ENCODE results near the gene GRXCR1.

Gene GRXCR1

DNA sequence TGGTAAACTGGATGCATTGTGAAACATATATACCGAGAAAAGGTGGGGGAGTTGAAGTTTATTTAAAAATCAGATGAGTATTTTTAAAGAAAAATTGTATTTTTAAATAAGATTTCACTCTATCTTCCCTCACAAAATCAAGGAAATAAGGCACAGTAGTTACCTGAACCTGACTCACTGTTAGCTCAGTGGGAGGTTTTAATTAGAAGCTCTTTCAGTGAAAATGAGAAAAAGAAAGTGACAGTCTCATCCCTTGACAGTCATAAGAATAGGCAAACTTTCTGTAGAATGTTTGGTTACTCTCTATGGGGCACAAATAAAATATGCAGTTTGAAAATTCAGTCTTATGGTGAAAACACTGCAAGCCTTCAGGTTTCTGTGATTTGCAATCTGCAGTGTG is 49.7 kb downstream of the GRXCR1 start:
- DNase-seq: no peak

DNA sequence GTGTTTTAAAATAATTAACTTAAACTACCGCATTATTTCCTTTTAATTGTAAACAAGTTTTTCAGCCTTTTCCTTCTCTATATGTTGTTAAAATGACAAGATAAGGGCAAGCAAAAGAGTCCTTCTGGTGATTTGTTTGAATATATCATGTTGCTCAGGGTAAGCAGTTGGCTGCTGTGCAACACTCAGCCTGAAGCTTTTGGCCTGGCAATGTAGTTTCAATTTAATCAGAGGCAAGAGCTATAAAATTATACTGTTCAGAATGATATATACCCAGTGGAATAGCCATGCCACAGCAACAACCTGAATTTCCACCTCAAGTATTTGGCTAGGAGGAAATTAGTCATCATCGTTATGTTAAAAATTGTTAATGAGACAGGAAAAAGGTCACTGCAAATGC is 53.4 kb downstream of the GRXCR1 start:
- DNase-seq: no peak

DNA sequence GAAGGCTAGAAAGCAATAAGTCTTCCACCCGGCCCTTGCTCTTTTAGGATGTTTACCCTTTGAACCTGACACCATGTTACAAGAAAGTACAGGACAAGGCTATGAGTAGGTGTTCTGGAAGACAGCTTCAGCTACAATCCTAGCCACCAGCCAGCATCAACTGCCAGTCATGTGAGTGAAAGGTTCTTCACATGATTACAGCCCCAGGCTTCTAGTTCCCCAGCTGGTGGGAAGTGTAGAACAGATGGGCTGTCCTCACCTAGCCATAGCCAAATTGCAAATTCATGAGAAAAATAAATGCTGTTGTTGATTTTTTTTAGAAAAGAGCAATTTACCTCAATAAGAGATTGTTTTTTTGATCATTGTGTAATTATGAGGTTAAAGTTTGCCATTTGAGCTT is 60.8 kb downstream of the GRXCR1 start:
- no peak for DNase-seq

DNA sequence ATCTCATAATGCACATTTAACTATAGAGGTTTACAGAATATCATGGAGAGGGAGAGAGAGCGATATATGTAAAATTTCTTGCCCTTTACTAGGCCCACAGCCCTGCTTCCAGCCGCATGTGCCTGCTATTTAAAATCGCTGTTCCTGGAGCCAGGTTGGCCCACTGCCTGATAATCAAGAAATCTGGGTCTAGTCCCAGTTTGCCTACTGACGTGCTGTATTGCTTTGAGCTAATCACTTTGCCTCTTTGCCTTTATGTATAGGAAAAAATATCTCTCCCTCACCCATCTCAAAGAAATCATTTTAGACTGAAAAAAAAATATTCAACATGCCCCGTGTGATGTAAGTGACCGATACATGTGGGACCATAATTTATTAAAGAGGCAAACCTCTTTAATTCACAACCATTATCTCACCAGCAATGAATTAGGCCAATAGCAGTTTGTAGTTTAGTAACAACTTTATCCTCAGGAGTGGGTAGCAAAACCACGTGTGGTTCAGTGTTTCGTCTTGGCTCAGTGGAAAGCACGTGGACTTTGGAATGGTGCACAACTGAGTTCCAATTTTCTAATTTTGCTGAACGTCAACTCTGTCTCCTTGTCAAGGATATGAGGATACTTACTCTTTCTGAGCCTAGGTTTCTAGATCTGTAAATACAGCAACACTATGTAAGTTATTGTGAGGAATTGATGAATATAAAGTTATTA is 62.6 kb downstream of the GRXCR1 start:
- no peak for DNase-seq

DNA sequence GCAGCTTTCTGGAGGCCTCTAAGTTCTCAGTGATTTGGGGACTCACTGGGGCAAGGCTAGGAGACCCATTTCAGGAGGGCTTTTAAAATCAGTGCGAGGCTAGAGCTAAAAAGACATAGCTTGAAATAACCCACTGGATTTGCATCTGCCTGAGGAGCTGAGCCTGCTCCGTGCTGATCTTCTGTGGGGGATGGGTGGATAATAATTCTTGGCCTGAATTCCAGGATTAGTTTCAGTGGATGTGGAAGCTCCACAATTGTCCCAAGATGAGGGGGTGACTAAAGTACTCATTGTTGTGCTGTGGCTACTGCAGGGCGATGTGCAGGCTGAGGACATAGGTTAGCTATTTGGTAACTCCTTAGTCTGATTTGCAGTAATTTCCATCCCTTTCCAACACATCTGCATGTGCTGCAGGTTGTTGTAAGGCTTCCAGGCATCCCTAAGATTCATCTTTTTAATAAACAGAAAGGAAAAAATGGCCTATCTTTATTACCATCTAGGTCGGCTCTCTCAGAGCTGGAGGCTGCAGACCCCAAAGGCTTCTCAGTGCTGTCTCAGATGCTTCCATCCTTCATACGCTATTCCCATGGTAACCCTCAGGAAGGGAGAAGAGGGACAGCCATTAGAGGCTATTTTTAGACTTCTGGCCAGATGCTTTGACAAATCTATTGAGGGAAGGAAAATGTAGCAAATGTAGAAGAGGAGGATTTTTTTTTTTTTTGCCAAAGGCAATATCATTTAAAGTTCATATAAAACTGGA is 63.4 kb downstream of the GRXCR1 start:
- no peak for DNase-seq

DNA sequence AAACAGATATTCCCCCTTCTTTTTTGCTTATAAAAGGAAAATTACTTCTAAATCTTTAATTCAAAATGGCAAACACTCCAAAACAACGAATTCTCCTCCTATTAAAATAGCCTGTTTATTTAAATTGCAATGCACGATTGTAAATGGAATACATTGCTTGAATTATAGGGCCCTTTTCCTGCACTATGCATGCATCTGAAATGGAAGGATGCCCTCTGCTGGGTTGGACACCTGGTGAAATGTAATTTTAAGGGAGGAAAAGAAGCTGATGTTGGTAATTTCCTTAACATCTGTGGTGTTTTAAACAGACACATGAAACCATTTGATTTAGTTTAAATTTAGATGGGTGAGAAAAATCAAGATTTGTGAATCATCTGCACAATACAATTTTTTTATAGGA is 72.8 kb downstream of the GRXCR1 start:
- no peak for DNase-seq

DNA sequence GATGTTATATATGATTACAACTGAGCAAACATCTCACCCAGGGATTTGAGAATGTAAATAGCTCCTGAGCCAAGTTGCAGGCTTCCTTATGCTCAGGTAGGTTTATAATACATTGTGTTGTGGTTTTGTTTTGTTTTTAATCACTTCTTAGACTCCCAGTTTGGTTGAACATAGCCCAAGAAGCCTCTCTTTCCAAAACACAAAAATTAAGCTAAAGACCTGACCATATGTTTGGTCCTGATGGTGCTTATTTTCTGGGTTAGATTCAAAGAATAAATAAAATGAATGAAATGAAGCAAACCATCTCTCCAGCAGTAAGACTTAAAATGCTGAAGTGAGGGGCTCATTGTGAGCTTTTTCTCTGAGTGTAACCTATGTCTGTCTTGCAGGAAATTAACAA is 93.5 kb downstream of the GRXCR1 start:
- no peak for DNase-seq

DNA sequence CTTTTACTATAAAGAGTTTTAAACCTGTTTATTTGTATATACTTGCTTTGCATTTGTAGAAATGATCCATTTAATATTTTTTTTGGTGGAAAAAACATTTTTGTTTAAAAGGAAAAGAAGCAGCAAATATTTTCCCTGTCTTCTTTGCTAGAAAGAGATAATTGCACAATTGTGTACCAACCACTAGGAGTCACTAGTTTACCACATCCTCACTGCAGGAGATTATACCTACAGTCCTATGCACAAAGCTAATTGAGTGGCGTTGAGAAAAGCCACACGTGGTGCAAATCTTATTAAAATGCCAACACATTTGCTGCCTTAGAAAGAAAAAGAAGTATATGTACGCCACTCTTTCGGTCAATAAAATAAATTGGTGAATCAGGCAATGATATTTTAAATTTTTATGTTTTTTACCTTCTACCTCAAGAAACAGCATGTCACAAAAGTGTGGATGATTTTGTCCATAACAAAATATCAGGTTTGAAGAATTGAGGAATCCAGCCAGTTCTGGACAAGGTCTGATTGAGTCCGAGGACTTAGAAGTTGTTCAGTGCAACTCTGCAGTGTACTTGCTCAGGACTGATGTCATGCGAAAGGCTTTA is 102.9 kb downstream of the GRXCR1 start:
- no peak for DNase-seq

DNA sequence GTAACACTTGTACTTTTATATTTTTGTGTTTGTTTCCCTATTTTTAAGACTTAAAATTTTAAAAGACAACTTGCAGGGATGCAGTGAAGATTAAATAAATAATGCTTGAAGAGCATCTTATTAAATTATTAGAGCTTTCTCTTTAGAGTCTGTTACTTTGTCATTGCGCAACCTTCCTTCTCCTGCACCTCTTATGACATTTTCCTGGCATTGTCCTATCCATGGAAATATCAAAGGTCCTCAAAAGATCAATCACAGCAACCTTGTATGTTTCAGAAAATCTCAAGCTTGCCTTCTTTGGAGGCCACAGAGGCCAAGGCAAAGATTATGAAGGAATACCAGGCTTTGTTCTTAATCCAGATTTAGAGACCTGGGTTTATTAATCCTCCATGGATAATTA is 116.3 kb downstream of the GRXCR1 start:
- no peak for DNase-seq

DNA sequence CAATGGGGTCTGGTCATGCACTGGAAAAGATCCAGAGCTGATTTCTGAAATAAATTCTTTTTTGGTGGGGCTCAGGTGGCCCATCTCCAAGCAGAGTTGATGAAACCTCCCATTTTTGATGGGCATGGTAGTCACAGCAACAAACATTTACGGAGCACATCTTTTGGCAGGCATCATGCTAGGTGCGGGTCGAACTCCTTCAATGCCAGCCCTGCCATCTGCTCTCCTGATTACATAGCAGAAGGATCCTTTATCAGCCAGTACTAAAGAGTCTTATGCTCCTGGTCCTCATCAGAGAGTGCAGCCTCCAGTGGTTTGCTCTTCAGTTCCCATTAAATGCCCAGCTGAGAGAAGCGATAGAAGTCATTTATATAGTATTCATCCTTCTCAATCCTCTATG is 121.7 kb downstream of the GRXCR1 start:
- DNase-seq: no peak

DNA sequence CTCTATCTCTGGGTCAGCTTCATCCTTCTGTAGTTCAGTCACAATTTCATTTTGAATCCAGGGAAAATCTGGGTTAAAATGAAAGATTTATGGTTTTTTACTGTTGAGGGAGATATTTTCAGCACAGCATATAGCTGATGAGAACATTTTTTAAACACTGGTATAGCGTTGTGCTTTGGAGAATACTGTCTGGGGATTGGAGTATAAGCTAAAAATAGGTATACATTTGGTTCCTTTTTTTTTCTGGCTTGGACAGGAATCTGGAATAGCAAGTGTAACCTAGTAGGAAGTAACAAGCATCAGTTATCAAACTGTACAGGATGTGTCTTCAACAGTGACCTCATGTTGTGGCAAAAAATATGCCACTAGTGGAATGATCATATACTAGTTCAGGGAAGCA is 149.1 kb downstream of the GRXCR1 start:
- DNase-seq: no peak

DNA sequence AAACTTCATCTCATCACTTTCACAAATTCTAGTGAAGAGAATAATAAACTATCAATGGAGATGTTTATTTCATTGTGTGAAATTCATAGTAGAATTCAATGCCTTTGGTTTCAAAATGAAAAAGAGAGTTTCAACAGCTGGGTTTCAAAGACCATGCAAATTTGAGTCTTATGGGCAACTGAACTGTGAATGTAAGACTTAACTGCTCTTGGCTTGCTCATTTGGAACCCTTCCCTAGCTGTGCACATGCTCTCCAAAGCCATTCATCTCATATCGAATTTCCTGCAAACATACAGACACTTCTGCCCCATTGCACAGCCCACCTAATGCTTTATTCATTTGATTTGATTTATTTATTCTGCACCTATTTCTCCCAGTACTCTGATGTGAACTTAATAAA is 154.5 kb downstream of the GRXCR1 start:
- DNase-seq: no peak

DNA sequence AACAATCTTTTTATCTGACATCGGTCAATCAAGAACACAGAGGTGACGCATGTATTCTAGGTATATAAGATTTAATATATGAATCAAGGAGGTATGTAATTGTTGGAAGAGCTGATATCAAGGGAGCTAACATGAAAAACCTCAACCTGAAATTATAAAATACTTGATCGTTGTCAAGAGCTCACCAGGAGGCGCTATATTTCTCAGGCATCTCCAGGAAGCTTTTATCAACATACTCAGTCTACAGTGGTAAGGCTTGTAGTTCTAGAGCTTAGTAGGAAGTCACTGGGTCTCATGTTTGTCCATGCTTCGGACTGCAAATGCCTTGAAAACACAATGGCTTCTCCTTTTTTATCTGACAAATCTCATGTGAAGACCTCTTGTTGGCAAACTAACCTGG is 156.1 kb downstream of the GRXCR1 start:
- DNase-seq: no peak

DNA sequence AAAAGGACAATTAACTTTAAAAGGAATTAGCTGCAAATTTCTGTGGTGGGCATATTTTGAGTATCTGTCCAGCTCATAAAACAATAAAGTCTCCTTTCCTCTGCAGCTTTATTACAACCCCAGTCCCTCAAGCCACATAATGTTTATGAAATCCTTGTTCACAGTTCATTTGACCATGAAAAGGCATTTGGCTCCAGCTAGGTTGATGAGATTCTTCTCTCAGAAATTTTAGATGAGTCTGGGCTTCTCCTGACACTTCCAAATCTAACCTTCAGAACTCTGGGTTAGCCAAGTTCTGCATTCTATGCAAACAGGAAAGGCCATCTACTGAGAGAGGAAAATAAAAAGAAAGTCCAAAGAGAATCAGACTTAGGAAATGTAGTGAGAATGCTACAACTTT is 156.8 kb downstream of the GRXCR1 start:
- DNase-seq: no peak

DNA sequence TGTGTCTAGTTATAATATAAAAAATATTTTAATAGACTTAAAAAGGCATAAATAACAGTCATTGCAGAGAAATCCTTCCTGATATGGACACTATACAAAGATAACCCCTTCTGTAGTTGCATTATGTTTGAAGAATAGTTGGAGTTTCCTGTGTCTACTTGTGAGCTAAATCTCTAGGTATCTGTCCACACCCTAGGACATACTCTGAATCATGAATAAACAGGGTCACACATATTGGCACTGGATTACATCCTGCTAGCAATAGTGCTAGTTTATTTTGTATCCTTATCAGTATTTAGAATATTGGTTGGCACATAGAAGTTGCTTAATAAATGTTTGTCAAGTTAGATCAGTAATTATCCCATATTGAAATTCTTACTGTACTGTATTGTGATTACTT is 173.9 kb downstream of the GRXCR1 start:
- no peak for DNase-seq

DNA sequence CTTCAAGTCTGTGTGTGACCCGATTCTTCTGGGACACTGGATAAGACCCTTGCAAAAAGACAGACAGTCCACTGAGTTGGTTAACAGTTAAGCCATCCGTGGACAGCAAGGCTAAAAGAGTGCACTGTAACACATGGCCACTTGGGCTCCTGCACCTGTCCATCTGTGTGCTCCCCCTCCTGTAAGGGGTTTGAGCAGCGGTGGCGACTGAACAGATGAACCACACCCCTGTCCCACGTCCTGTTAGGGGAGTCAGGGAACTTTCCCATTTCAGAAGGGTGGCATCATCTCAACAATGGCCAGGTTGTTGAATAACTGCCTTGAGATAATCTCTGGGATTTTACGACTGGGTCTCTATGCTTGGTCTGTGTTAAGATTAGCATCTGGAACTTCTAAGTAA is 178.6 kb downstream of the GRXCR1 start:
- no peak for DNase-seq
